Activated CD8-positive, alpha-beta memory T cell treated with anti-CD3 and anti-CD28 coated beads for 24 hours (primary cell): ENCODE results near the gene CDH12.
"Not testable (repeated sequence)": the region's sequence is repeated elsewhere in the genome, so short reads cannot be mapped to it uniquely, and the experiment has no call there.

Experiments
- DNase-seq: peaks from one replicate; pipeline ENCODE4 v3.0.0-alpha.2; 2020

The CDH12 gene

GRCh38 chr5:22643356-22643755, 209.8 kb downstream of the CDH12 start:
- no peak for DNase-seq

- no peak for DNase-seq
Measured at GRCh38 chr5:22631683-22632082, 221.5 kb downstream of the CDH12 start.

DNA sequence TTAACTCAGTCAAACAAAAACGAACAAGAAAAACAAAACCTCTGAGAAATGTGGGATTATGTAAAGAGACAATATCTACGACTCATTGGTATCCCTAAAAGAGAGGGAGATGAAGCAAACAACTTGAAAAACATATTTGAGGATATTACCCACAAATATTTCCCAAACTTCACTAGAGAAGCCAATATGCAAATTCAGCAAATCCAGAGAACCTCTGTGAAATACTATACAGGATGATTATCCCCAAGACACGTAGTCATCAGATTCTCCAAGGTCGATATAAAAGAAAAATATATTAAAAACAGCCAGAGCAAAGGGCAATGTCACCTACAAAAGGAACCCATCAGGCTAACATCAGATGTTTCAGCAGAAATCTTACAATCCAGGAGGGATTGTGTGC, 226.1 kb downstream of the CDH12 start:
- DNase-seq: no peak

GRCh38 chr5:22625451-22625850, 227.7 kb downstream of the CDH12 start:
- no peak for DNase-seq

DNA sequence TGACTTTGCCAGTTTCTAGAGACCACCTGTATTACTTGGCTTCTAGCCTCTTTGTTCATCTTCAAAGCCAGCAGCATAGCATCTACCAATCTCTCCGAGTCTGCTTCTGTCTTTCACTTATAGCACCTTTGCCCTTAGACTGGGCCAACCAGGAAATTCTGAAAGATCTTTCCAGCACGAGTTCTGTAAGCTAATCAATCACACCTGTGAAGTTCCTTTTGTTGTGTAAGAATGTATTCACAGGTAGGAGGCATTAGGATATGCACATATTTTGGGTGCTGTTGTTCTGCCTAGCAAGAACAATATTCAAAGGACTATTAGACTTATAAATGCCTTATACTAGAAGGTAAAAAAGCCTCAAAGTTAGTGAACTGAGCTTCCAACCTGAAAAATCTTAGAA, 232.1 kb downstream of the CDH12 start:
- DNase-seq: no peak

DNA sequence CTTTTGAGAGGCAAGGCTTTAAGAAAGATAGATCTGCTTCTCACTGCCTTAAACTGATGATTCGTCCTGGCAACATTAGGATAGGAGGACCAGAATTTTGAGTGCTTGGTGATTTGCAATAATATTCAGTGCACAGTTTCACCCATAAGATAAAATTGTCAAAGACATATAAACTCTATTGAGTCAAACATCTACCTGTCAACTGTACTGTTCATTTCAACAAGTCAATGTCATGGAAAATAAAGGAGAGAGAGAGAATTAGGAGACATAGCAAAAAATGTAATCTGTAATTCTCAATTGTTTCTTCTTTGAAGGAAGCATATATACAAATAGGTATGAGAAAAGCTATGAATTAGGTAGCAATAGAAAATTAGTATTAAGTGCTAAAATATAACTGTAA, 237.2 kb downstream of the CDH12 start:
- no peak for DNase-seq

DNA sequence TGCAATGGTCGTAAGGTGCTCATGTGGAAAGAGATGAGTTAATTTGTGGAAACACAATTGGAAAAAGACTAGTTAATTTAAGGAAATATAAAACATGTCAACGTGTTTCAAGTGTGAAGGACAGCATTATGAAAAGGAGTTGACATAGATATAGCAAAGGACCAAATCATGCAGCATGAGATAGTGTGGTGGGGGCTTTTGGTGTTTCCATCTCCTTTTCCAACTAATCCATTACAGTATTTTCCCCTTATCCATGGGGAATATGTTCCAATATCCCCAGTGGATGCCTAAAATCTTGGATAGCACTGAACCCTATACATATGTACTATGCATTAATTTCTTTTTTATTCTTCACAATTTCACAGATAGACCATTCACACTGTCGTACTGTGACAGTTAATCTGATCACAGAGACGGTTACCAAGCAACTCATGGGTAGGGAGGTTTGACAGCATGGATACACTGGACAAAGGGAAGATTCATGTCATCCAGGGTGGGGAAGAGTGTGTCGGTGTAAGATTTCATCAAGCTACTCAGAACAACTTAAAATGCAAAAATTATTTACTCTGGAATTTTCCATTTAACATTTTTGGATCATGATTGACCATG, 238.6 kb downstream of the CDH12 start:
- DNase-seq: no peak

GRCh38 chr5:22612928-22613327, 240.2 kb downstream of the CDH12 start:
- DNase-seq: no peak

DNA sequence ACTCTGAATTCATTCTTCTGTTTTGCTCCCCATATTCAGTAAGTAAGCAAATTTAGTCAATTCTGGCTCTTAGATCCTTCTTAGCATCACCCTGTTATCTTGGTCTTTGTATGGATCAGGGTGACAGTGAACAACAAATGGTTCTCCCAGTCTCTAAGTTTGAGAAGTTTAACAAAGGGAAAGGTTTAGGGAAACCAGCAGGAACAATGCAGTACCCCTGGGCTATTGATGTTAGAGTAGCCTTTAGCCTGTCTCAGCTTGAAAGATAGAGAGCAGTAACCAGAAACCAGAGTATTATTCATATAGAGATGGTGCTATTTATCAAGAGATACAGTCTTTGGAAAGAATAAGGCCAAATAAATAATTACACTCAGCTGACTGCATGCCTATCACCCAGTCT, 241.8 kb downstream of the CDH12 start:
- DNase-seq: no peak

DNA sequence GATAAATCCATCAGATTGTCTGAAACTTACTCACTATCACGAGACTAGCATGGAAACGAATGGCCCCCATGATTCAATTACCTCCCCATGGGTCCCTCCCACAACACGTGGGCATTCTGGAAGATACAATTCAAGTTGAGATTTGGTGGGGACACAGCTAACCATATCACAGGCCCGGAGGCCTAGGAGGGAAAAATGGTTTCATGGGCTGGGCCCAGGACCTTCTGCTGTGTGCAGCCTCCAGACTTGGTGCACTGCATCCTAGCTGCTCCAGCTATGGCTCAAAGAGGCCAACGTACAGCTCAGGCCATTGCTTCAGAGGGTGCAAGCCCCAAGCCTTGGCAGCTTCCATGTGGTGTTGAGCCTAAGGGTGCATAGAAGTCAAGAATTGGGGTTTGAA, 245.6 kb downstream of the CDH12 start:
- not testable (repeated sequence) for DNase-seq

- DNase-seq: no peak
Measured at GRCh38 chr5:22605473-22605872, 247.7 kb downstream of the CDH12 start.

- no peak for DNase-seq
Measured at GRCh38 chr5:22604711-22605110, 248.4 kb downstream of the CDH12 start.

DNA sequence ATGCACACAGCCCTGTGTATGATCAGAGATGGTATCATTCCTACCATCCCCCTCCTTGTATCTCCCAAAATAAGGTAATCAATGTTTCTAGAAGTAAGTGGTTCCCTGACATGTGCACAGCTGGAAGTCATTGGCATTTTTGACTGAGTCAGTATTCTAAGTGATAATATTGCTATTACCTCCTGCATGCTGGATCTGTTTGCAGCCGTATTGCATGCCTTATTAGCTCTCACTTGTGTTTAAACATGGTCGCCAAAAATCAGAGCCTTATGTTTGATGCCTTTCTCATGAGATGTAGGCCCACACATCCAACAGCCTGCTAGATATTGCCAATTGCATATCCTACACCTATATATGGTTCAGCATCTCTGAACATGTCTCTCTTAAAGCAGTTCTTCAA, 254.3 kb downstream of the CDH12 start:
- DNase-seq: no peak

DNA sequence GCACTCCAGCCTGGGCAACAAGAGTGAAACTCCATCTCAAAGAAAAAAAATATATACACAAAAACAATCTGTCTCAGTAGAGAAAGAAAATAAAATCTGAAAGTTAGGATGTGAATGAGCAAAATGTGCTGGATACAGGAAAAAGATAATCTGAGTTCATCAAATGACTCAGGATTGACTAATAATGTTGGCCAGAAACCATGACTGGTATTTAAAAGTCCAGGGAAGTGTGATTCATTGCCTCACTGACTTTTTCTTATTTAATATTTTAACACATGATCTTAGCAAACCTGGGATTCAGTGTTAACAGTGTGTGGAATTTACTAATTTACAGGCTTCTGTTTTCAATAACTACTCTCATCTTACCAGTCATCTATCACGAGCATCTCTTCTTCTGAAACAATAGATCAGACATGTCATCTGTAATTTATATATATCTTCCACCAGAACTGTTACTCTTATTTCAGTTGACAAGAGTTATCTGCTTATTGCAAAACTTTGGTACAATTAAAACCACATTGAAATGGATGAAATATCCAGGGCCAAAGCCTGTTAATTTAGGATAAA, 256.7 kb downstream of the CDH12 start:
- DNase-seq: no peak

GRCh38 chr5:22594491-22594890, 258.7 kb downstream of the CDH12 start:
- no peak for DNase-seq

DNA sequence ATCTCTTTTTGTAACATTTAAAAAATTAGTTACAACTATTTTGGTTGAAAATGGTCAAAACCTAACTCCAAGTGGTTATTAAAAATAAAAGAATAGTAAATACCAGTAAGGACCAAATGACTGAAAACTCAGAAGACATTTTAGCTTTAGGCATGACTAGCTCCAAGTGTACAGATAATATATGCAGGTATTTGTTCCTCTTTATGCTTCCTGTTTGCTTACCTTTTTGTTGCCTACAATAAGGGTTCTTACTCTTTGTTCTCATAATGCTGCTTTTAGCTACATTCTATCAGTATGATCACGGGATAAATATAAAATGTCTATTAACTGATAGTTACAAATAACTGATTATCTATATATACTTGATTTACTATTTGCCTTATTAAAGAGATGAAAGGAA, 259.6 kb downstream of the CDH12 start:
- DNase-seq: no peak

DNA sequence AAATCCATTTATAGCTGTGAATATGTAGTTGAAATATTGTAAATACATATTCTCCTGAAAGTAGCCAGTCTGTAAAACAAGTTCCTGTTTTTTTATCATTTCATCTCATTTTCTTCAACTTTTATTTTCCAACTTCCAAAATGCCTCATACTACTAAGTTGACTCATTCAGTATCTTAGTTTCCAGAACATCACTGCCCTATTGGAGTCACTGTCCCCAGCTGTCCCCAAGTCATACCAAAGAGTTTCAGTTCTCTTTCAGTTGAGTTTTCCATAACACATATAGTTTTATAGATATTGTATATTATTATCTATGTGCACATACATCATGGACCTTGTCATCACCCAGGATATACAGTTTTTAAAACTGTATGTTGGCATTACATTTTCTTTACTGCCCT, 261.7 kb downstream of the CDH12 start:
- no peak for DNase-seq

- no peak for DNase-seq
Measured at GRCh38 chr5:22590677-22591268, 262.4 kb downstream of the CDH12 start.

DNA sequence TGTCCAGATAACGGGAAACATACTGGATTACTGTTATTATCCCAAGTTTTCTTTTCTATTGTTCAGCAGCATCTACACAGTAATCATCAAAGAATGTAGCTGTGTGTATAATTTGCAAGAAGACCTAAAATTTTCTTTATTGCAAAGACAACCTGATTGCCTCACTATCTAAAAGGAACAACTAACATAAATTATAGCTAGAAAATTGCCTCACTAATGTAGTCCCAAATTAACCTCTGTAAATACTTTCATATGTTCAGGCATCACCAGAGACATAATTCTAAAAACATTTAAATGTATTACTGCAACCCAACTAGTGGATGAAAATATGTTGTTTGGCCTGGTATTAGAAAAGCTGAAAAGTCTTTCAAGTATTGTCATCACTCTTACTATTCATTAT, 275.4 kb downstream of the CDH12 start:
- DNase-seq: no peak

DNA sequence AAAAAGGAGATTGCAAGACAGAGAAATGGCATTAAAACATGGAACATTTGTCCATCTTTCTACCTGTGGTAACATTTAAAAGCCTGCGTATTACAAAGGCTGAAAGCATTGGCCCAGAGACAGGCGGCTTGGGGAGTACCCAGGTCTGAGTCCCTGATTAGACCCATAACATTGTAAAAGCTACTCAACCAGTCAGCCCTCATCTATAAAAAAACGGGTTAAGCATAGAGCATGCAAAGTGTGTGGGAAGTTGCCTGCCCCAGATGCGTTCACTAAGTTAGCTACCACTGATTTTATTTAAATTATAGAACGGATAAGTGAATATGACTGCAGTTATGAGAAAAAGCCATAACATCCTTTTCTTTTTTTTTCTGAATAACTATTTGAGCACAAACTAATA, 276.1 kb downstream of the CDH12 start:
- no peak for DNase-seq

GRCh38 chr5:22572941-22573340, 280.2 kb downstream of the CDH12 start:
- no peak for DNase-seq

DNA sequence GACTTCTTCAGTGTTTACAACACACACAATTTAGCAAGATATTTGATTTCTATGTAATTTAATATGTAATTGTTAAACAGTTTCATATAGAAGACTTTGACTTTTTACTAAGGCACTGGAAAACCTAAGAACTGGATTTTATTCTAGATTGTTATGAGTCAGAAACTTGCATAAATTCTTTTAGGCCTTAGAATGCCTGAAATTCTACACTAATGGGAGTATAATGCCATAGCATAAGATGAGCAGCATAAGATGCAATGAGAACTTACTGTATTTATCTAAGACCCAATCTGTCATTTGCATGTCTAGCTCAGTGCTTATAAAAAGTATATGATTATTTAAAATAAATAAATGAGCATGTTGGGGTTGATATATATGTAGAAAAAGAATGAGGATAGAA, 285.2 kb downstream of the CDH12 start:
- DNase-seq: no peak

GRCh38 chr5:22560147-22560546, 293.0 kb downstream of the CDH12 start:
- DNase-seq: no peak

- DNase-seq: no peak
Measured at GRCh38 chr5:22557251-22557650, 295.9 kb downstream of the CDH12 start.

DNA sequence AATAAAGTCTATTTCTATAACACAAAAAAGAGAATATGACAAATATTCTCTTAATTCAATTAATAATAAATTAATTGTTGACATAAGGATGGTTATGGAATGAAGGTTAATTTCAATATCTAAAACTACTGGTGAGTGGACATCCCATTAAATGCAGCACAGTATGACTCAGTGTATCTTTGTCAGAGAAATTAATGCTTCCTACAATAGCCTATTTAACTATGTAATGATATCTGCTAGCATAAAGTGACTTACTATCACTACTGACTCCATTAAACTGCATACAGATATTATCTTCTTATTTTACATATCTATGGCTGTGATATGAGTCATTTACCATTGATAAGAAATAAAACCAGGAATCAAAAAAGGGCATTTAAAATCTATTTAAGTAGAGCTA, 298.7 kb downstream of the CDH12 start:
- no peak for DNase-seq
